HG02970 (cell line): ENCODE data around the gene DSCAM.
"Not testable (repeated sequence)": the region's sequence is repeated elsewhere in the genome, so short reads cannot be mapped to it uniquely, and the experiment has no call there.

Experiments used
- ATAC-seq: cut with Tn5 transposase; IDR thresholded peaks from one replicate; pipeline ENCODE4 v1.9.1; 2021; ENCODE audit warnings: mild to moderate bottlenecking, moderate library complexity, moderate number of reproducible peaks; ENCODE audit not compliant: unreplicated experiment, low FRiP score

Gene DSCAM

DNA sequence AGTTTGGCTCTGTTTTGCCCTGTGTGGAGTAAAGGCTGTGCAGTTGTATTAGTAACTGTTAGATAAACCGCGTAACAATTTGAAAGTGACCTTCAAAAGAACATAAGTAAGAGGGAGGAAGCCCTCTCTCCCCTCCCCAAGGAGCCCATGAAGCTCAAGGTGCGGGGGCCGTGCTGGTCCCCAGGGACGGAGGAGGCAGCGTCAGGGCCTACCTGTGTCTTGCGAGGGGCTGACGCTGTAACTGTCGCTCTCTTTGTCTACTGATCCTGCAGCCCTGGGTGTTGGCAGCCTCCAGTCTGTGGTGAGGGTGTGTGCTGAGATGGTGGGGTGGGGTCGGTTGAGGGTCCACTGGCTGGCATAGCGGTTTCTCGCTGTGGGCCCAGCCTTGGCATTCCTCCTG, 803.1 kb downstream of the DSCAM start:
- ATAC-seq: no peak

DNA sequence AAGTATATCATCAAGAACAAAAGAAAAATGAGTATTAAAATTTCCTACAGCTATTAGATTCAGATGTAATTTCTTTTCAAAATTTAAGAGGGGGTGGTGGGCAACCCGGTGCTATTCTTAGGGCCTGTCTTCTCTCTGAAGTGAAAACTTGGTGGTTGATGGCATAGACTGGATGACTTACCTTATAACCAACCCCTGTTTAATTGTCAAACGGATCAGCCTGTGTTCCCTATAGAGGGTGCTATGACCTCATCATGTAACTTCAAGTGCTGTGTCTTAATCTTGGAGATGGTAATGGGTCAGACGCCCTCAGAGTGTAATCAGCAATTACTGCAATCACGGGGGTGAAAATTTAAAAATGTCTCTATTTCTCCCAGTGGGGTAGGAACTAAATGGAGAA, 803.5 kb downstream of the DSCAM start:
- ATAC-seq: no peak

DNA sequence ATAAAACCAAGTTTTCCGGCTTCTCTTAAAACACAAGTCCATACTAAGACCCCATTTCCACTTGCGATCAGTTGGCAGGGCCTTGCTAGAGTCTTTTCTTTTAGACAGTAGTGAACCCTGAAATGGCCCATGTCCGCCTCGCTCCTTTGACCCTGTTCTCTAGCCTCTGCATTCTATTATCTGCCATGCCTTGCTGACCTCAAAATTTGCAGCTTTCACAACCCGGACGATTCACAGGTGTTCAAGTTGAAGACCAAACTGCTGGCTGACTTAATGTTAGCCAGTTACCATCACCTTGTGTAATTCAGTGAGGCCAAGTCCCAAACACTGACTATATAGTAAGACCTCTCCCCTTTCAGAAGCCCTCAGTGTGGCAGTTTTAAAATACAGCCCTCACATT, 805.5 kb downstream of the DSCAM start:
- ATAC-seq: no peak

DNA sequence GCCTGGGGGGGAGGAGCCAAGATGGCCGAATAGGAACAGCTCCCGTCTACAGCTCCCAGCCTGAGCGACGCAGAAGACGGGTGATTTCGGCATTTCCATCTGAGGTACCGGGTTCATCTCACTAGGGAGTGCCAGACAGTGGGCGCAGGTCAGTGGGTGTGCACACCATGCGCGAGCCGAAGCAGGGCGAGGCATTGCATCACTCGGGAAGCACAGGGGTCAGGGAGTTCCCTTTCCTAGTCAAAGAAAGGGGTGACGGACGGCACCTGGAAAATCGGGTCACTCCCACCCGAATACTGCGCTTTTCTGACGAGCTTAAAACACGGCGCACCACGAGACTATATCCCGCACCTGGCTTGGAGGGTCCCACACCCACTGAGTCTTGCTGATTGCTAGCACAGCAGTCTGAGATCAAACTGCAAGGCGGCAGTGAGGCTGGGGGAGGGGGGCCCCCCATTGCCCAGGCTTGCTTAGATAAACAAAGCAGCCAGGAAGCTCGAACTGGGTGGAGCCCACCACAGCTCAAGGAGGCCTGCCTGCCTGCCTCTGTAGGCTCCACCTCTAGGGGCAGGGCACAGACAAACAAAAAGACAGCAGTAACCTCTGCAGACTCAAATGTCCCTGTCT, 813.7 kb downstream of the DSCAM start:
- ATAC-seq: not testable (repeated sequence)

DNA sequence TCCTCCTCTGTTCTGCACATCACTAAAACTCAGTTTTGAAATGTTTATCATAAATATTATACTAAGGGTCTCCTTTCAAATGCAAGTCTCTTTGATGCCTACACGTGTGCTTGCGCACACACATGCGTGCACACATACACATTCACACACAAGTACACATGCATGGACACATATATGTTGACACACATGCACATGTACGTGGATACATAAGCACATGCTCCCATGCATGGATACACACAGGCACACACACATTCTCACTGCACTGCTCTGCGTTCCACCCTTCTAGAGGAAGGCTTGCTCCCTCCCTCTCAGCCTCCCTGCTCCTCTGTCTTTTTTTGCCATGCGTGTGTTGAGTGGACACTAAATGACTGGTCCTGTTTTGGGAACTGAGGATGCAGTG, 817.1 kb downstream of the DSCAM start:
- no peak for ATAC-seq

DNA sequence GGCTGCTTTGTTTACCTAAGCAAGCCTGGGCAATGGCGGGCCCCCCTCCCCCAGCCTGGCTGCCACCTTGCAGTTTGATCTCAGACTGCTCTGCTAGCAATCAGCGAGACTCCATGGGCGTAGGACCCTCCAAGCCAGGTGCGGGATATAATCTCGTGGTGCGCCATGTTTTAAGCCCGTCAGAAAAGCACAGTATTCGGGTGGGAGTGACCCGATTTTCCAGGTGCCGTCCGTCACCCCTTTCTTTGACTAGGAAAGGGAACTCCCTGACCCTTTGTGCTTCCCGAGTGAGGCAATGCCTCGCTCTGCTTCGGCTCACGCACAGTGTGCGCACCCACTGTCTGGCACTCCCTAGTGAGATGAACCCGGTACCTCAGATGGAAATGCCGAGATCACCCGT, 818.6 kb downstream of the DSCAM start:
- not testable (repeated sequence) for ATAC-seq

DNA sequence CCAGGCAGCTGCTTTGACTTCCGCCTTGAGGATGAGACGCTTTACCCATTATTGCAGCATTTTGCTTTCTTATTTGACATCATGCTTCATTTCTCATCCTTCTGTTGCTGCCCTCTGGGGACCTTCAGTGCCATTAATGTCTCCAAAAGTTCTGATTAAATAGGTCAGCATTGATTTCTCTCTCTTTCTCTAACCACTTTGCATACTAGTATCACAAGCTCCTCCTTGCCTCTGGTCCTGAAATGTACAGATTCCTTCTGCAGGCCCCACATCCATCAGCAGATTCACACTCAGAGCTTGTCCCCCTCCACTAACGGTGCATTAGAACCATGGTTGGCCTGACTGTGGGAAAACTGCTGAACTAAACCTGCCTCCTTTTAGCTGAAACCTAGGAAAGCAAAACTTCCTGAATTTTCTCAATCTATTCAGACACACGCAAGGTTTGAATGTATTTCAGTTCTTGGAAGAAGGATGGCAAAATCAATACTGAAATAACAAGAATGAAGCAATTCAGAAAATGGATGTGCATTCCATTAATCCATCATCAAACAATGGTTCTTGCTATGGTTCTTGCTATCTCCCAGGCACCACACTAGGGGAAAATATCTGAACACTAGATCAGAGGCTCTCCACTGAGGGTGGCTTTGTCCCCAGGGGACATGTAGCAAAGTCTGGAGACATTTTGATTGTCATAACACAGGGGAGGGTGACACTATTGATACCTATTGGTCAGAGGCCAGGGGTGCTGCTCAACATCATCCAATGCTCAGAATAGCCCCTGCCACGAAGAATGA, 825.2 kb downstream of the DSCAM start:
- ATAC-seq: no peak

DNA sequence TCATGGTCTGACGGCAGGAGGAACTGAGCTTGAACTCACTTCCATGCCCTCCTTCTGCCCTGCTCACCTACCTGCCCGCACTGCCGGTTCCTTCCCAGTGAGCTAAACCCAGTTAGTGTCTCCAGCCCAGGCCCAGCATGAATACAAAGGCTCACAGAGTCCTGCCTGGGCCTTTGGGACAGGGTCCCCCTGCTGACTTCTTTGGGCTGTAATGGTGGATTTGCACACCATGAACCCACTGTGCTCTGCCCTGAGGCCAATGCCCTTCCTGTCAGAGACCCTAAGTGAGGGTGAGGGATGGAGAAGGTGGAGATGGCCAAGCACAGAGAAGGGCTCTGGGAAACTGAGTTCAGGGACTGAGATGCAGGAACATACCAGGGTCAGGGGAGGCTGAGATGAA, 826.3 kb downstream of the DSCAM start:
- no peak for ATAC-seq

DNA sequence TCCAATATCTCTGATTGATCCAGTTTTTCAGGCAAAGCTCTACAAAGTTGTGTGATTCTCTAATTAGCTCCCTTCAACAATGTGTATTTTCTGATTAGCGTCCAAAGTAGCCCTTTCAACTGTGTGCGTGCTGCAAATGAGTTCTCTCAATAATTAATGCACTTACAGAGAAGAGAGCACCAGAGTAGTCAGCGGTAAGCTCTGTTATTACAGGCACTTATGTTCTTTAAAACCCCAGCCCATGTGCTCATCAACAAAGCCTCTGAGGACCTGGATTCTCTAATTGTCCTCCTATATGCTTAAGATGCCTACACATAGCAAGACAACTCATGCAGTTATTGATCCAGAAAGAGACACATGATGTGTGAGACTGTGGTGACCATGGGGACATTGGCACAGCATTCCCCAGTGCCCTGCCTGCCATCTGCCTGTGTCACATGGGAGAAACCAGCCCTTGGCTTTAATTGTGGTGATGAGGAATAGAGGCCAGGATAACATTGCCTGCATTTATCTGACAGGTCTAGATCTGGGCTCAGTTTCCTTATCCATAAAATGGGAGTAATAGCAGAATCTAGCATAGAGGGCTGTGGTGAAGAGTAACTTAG, 828.0 kb downstream of the DSCAM start:
- ATAC-seq: no peak

DNA sequence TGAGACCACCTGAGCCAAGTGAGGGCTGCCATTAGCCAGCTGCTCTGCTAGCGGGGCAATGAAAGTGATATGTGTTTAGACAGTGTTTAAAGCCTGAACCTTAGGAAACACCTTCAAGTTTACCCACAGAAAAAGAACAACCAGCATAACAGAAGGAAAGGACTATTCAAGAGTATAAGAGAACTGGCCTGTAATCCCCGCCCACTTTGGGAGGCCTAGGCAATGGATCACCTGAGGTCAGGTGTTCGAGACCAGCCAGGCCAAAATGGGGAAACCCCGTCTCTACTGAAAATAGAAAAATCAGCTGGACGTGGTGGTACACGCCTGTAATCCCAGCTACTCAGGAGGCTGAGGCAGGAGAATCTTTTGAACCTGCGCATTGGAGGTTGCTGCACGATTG, 830.3 kb downstream of the DSCAM start:
- ATAC-seq: no peak

DNA sequence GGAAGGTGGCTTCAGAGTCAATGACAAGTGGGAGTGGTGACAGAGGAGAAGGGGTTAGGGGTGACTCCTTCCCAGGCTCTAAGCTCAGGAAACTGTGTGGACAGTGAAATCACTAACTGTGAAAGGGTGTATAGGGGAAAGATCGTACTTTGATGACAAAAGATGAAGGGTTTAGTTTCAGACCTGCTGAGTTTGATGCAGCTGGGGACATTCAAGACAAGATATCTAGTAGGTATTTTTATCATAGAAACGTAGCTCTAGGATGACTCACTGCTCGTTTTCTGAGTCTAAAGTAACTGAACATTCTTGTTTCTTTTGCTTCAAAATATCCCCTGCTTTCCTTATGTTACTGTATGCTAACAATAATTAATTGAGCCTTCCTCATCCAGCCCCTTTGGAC, 830.7 kb downstream of the DSCAM start:
- no peak for ATAC-seq

DNA sequence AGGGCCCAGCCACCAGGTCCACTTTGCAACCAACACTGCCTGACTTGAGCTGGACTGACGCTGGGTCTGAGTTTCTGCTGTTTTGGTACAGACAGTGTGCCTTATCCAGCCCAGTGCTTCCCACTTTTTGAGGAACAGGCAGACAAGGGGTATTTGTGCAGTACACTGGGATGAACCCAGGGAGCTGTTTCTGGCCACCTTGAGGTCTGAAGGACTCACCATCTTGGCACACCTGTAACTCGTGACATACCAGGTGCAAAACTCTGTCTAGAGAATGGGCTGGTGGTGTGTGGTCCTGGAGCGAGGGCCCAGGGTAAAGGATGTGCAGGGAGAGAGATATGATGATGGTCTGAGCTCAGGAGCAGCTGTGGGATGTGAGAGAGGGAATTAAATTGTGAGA, 831.1 kb downstream of the DSCAM start:
- no peak for ATAC-seq

DNA sequence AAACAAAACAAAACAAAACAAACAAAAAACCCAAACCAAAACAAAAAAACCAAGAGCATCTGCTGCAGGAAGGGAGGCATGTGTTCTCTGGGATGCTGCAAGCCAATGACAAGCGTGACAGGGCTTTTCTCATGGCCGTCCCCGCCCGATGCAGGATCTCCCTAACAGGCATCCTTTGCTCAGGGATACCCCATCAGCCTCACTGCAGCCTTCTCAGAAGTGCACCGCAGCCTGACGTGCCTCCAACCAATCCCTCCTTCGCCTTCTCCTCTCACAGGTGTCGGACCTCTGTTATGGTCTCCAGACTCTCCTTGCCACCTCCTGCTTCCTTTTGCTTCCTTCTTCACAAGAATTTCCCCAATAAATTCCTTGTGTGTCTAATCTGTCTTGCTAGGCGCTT, 832.6 kb downstream of the DSCAM start:
- no peak for ATAC-seq

DNA sequence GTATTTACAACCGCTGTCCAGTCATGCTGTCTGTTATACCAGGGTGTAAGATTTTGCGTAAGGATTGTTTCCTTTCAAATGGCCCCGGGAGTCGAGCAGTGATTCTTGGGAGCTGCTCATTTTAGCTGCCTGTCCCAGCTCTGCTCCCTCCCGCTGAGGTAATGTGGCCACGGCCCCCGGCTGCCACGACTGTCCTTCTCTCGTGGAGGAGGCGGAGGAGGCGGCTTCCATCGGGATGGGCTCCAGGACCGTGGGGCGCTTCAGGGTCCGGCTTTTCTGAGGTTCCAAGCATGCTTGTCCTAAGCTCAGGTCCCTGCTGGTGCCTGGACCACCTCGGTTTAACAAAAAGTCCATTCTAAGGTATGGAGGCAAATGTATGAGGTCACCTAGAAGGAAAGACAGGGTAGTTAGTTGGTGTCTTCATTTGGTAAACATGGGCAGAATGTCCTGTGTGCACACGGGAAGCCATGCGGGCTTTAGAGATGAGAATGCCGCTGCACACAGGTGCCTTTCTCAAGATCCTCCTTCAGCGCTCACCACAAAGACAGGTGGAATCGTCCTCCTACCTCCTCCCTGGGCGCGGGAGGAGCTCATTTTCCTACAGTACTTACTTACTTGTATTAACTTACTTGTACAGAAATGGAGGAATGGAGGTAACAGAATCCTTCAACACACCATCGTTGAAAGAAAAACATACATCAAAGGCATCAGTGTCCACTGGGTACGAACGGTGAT, 833.8 kb downstream of the DSCAM start:
- ATAC-seq: no peak

DNA sequence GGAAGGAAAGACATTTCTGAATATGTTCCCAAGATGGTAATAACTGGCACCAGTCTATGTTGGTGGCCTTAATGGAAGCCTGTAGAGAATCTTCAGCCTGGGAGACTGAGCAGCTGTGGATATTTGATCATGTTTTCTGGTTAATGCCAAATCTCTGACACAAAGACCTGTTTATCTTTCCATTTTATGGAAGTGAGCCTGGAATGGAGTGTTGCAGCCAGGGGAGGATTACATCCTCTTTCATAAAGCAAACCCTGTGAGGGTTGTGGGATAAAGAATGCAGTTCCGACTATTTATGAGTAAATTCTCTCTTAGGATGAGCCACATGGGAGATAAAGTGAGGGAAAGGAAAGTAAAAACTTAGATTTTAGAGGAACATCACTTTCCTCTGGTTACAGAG, 835.6 kb downstream of the DSCAM start:
- no peak for ATAC-seq

DNA sequence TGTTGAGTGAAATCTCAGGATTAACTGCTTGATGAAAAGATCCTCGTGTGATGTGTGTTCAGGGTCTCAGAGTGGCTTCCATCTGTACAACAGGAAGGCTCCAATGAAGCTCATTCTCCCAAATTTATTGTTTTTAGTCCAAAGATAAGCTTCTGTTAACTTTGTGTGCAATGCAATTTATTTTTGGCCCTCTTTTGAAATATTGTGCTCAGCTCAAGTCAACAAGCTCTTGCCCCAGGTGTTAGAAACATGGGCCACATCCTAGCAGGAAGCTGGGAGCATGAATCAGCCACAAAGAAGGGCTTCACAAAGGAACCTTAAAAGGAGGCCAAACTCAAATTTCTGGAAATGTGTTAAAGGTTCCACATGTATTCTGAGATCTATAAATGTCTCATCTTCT, 844.0 kb downstream of the DSCAM start:
- ATAC-seq: no peak

DNA sequence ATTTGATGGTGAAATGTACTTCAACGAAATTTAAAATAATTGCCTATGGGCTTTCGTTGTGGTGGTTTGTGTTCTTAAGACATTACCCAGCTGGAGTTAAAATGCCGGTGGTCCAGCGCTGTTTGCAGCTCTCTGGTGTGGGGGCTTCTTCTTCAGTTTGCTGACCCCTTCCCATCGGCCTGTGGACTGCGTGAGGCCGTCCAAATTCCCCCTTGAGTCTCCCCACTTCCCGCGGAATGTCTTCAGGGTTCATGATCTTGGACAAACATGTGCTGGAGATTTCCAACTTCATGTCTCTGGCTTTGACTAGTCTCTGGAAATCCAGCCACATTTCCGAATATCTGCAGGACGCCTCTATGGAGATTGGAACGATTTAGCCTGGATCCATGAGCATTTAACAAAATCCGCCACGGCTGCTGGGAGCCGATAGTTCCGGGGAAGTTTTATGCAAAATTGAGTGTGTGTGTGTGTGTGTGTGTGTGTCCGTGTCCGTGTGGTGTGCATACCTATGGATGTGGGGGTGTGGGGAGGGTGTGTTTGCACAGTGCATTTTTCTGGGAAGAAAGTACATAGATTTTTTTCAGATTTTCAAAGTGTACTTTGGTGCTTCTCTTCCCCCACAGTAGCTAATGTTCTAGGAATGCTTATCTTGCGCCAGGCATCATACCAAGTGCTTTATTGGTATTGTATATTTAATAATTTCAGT, 862.5 kb downstream of the DSCAM start:
- no peak for ATAC-seq

DNA sequence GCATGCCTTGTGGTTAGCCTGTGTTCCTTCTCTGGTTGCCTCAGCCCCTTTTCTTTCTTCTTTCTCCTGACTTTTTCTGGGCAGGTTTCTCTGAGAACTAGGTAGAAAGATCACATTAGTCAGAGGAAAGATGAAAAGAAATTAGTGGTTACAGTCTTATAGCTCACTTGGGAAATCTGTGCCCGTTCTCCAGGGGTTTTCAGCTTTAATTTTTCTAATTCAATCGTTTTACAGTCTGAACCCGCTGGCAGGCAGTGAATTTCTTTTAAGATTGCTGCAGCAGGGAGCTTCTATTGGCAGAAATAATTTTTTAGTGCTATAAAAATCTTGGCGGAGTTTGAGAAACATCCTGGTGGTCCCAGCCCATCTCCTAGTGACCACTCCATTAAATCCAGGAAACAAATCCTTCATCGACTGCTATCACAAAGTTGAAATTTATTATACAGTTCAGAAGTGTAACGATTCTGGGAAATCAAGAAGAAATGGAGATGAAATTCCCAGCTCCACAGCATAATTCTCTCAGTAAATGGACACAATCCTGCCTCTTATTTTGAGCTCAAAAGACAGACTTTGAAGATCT, 866.6 kb downstream of the DSCAM start:
- ATAC-seq: no peak

DNA sequence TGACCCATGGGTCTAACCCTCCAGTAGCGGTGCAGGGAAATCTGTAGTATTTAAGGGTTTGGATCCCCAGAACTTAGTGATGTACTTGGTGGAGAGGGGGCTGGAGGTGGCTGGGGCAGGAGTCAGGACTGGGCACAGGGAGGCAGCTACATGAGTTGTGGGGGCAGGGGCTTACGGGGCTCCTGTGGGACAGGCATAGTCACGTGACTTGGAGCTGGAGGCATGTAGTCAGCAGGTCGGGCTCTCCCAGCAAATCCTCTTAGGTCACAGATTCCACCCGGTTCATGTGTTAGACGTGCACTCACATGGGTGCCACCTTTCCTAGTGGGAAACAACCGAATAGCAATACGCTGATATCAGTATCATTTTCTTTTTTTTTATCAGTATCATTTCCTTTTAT, 867.6 kb downstream of the DSCAM start:
- no peak for ATAC-seq

DNA sequence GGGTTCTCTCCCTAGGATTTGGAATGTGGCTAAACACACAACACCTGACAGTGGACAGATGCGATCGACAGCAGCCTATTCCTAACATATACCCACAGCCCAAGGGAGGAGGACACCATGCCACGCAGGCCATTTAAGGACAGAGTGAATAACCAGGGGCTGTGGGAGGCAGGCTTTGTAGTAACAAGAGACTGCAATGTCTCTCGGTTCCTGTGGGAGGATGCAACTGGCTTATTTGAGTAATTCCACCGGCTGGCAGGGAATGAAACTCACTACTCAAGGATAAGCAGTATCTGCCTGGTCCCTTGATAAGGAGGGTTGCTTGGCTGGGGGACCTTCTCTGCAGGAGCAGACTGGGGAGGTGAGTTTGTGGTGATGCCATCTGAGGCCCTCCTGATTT, 870.2 kb downstream of the DSCAM start:
- ATAC-seq: no peak
